A549 (cell line): ENCODE data around the gene STK4. TPM values are rescaled to one million over a fixed set of nuclear protein-coding genes. Genes with fewer than 3 reads are reported as not detected.

Experiments used
- ATAC-seq, 2 experiments: fragments of 200-7000 bp in 1 of 2; fragments of >200 bp in 1 of 2; cut with Nextera tagmentation in 1 of 2; cut with Tn5 transposase in 1 of 2; 3 replicates each; pipeline versions ENCODE4 v1.8.0 to v1.9.1; 2018 to 2020; ENCODE audit warnings: mild to moderate bottlenecking in 1 of 2, moderate library complexity in 1 of 2
- CTCF ChIA-PET: fragments of 300-600 bp; sonication (Branson Sonifier 250); formaldehyde crosslinking; extraction: SDS; loops from one replicate; lab custom pipeline; 2021; ENCODE audit warnings: antibody characterized with exemption, inconsistent platforms; lab: Yijun Ruan, JAX
- POLR2A ChIA-PET: fragments of 350-600 bp; formaldehyde crosslinking; extraction: SDS; loops from one replicate; lab custom pipeline; 2021; ENCODE audit warnings: antibody characterized with exemption, inconsistent platforms; lab: Yijun Ruan, JAX
- DNase-seq, 2 experiments: peaks; one replicate each; pipeline versions ENCODE4 v3.0.0 to v3.0.0-alpha.2; 2011 to 2016; ENCODE audit warnings: low read depth in 1 of 2, low spot score in 1 of 2
- FAIRE-seq: peaks from 2 replicates; lab custom pipeline; 2011; peaks lifted over from hg19 to GRCh38; lab: Jason Lieb, UNC
- H3K27ac ChIP-seq, 2 experiments: fragments of >200 bp; sonication (Bioruptor Twin); formaldehyde crosslinking; 3 replicates each; pipeline ENCODE4 v1.5.1; 2016 to 2017
- H3K4me1 ChIP-seq: fragments of >200 bp; sonication (Bioruptor Twin); formaldehyde crosslinking; 3 replicates; pipeline ENCODE4 v1.6.1; 2016
- H3K4me2 ChIP-seq: fragments of >200 bp; sonication (Bioruptor Twin); formaldehyde crosslinking; 3 replicates; pipeline ENCODE4 v1.6.1; 2016
- H3K4me3 ChIP-seq: fragments of >200 bp; sonication (Bioruptor Twin); formaldehyde crosslinking; 3 replicates; pipeline ENCODE4 v1.5.1; 2016
- H3K9me3 ChIP-seq: fragments of >200 bp; sonication (Bioruptor Twin); formaldehyde crosslinking; 3 replicates; pipeline ENCODE4 v1.6.1; 2016
- ATOH8 ChIP-seq: fragments of 250-450 bp; sonication (Bioruptor Pico); IDR thresholded peaks from 2 replicates; pipeline ENCODE4 v1.5.0; 2020; ENCODE audit warnings: low read depth, mild to moderate bottlenecking, moderate library complexity
- BCL3 ChIP-seq: fragments of >200 bp; sonication (Bioruptor Twin); formaldehyde crosslinking; IDR thresholded peaks from 3 replicates; pipeline ENCODE4 v1.6.1; 2016
- CBX8 ChIP-seq: fragments of 200-600 bp; sonication (generic); IDR thresholded peaks from 2 replicates; pipeline ENCODE4 v1.6.1; 2016
- EHF ChIP-seq: fragments of 250-450 bp; sonication (Bioruptor Pico); IDR thresholded peaks from 2 replicates; pipeline ENCODE4 v1.5.0; 2020; ENCODE audit warnings: mild to moderate bottlenecking
- FOSB ChIP-seq: fragments of 250-450 bp; sonication (Bioruptor Pico); IDR thresholded peaks from 2 replicates; pipeline ENCODE4 v1.5.0; 2020; ENCODE audit warnings: mild to moderate bottlenecking, moderate library complexity
- HES2 ChIP-seq: fragments of >200 bp; sonication (Bioruptor Twin); formaldehyde crosslinking; IDR thresholded peaks from 2 replicates; pipeline ENCODE4 v1.6.1; 2016
- HEYL ChIP-seq: fragments of 250-450 bp; sonication (Bioruptor Pico); IDR thresholded peaks from 2 replicates; pipeline ENCODE4 v1.8.0; 2021; ENCODE audit warnings: mild to moderate bottlenecking, moderate library complexity
- HMGXB4 ChIP-seq: fragments of 250-450 bp; sonication (Bioruptor Pico); IDR thresholded peaks from 2 replicates; pipeline ENCODE4 v1.5.0; 2021; ENCODE audit warnings: mild to moderate bottlenecking, moderate library complexity, borderline replicate concordance
- HOXA7 ChIP-seq: fragments of 250-450 bp; sonication (Bioruptor Pico); IDR thresholded peaks from 2 replicates; pipeline ENCODE4 v1.5.0; 2020; ENCODE audit warnings: mild to moderate bottlenecking, moderate library complexity
- HOXB13 ChIP-seq: fragments of 250-450 bp; sonication (Bioruptor Pico); IDR thresholded peaks from 2 replicates; pipeline ENCODE4 v1.5.0; 2020; ENCODE audit warnings: low read depth, mild to moderate bottlenecking, moderate library complexity
- JUNB ChIP-seq: fragments of >200 bp; sonication (Bioruptor Twin); formaldehyde crosslinking; IDR thresholded peaks from 2 replicates; pipeline ENCODE4 v1.6.1; 2016
- MAZ ChIP-seq: fragments of 150-350 bp; IDR thresholded peaks from 2 replicates; pipeline ENCODE4 v1.6.1; 2014; ENCODE audit warnings: antibody characterized with exemption, low read depth, low read length, borderline replicate concordance
- NPAS2 ChIP-seq: fragments of 250-450 bp; sonication (Bioruptor Pico); IDR thresholded peaks from 2 replicates; pipeline ENCODE4 v1.8.0; 2022; ENCODE audit warnings: mild to moderate bottlenecking, moderate library complexity, borderline replicate concordance
- PBX3 ChIP-seq: IDR thresholded peaks from 2 replicates; pipeline ENCODE4 v1.6.1; 2012
- POLR2A ChIP-seq: IDR thresholded peaks from 2 replicates; pipeline ENCODE4 v1.6.1; 2012; ENCODE audit warnings: mild to moderate bottlenecking, low read length
- RCOR1 ChIP-seq: fragments of 150-350 bp; IDR thresholded peaks from 2 replicates; pipeline ENCODE4 v1.6.1; 2014; ENCODE audit warnings: antibody characterized with exemption, low read length, low read depth
- REST ChIP-seq: fragments of 200-600 bp; sonication (generic); IDR thresholded peaks from 2 replicates; pipeline ENCODE4 v1.6.1; 2016; ENCODE audit warnings: antibody characterized with exemption, mild to moderate bottlenecking, moderate library complexity
- TFCP2L1 ChIP-seq: fragments of 250-450 bp; sonication (Bioruptor Pico); IDR thresholded peaks from 2 replicates; pipeline ENCODE4 v1.5.0; 2021; ENCODE audit warnings: mild to moderate bottlenecking
- TP53 ChIP-seq: fragments of 250-450 bp; sonication (Bioruptor Pico); IDR thresholded peaks from 2 replicates; pipeline ENCODE4 v1.5.0; 2021; ENCODE audit warnings: mild to moderate bottlenecking, moderate library complexity
- ZC3H11A ChIP-seq: fragments of 450-650 bp; IDR thresholded peaks from 2 replicates; pipeline ENCODE4 v1.6.1; 2014; ENCODE audit warnings: antibody characterized with exemption, mild to moderate bottlenecking
- ZNF302 ChIP-seq: fragments of 250-450 bp; sonication (Bioruptor Pico); IDR thresholded peaks from 2 replicates; pipeline ENCODE4 v1.9.0; 2021; ENCODE audit warnings: inconsistent platforms, mild to moderate bottlenecking, moderate library complexity
- WGBS: methylation state at CpG from one replicate; pipeline ENCODE4 v1.1.6; 2017; ENCODE audit errors: missing lambda C conversion rate; 5-methylcytosine and 5-hydroxymethylcytosine counted together
- polyA plus RNA-seq, 4 experiments: library from polyadenylated mRNA; depleted of rRNA in 3 of 4; stranded (reverse); fragments of >200 nt; fragmentation: RNase III in 1 of 4; extraction: RNeasy Plus Mini Kit Qiagen cat#74134 plus additional on column Dnase treatment in 1 of 4; gene quantifications; 2 replicates in 3 of 4; 3 replicates in 1 of 4; pipeline ENCODE4 v1.2.3, GENCODE V29; 2011 to 2017

The STK4 gene
- polyA plus RNA-seq, 2 of the 4 experiments (the other 2 are of a cell fraction) = 14.5 to 34.5 TPM

- Histone ChIP-seq H3K27ac (no peak overlapping the region), H3K9me3 (no peaks in the 10 kb centered on the region), H3K4me1 (no peaks in the 10 kb centered on the region), H3K4me2 (no peak overlapping the region), H3K4me3 (no peak overlapping the region)
- ChIA-PET CTCF (interaction anchor here (0.6 to 1.3 kb wide), 5 partner anchors 9 to 323 kb away, joined by 3 to 4 read pairs (median 3); no protein-coding TSS in a partner anchor), POLR2A (no interaction called here)
- WGBS = 98% methylated on average over 3 of the region's 8 CpGs
- ATAC-seq (no peak), FAIRE-seq (no peak), DNase-seq (no peak)
- TF ChIP-seq HES2 (no peak), FOSB (CRISPR knock-in tag) (no peak)
Measured at GRCh38 chr20:44932916-44933315, 33.4 kb upstream of the STK4 start.

- Histone ChIP-seq H3K4me2 (no peak overlapping the region), H3K4me1 (no peaks in the 10 kb centered on the region), H3K27ac (no peak overlapping the region), H3K9me3 (no peaks in the 10 kb centered on the region), H3K4me3 (no peak overlapping the region)
- no peak for ATAC-seq
- TF ChIP-seq ZNF302 (CRISPR knock-in tag) (no peak), PBX3 (no peak), HMGXB4 (no peak), CBX8 (no peak), MAZ (no peak), REST (no peak), HOXA7 (CRISPR knock-in tag) (no peak), ZC3H11A (no peak), RCOR1 (no peak), JUNB (no peak), POLR2A (no peak), HOXB13 (CRISPR knock-in tag) (no peak), BCL3 (no peak), EHF (CRISPR knock-in tag) (no peak), FOSB (CRISPR knock-in tag) (no peak), HEYL (CRISPR knock-in tag) (no peak), TFCP2L1 (CRISPR knock-in tag) (no peak), NPAS2 (CRISPR knock-in tag) (no peak), TP53 (no peak), ATOH8 (CRISPR knock-in tag) (no peak)
- DNase-seq = no peak
- POLR2A ChIA-PET = no interaction called here
- CTCF ChIA-PET = interaction anchor here (0.7 to 1.8 kb wide), 3 partner anchors 9 to 22 kb away, joined by 4 to 5 read pairs (median 4); no protein-coding TSS in a partner anchor
- WGBS = 91% methylated on average over 10 of the region's 10 CpGs
- no peak for FAIRE-seq
Measured at GRCh38 chr20:44936510-44936909, 29.8 kb upstream of the STK4 start.
